ENCODE data around the gene METTL5. TPM values are rescaled to one million over a fixed set of nuclear protein-coding genes. Genes with fewer than 3 reads are reported as not detected.
"Not testable (repeated sequence)": the region's sequence is repeated elsewhere in the genome, so short reads cannot be mapped to it uniquely, and the experiment has no call there.

METTL5 gene
- total RNA-seq (ENCODE audit: unreplicated experiment) = 36.8 TPM
- long read RNA-seq, transcript METTL5-206 (8 exons, 880 nt) = major isoform, 18 of 38 reads
- long read RNA-seq, transcript METTL5-203 (8 exons, 800 nt) = minor isoform, 13 of 38 reads
- long read RNA-seq, transcript METTL5-201 (7 exons, 1,010 nt) = minor isoform, 6 of 38 reads
- long read RNA-seq, partial matches to known transcripts = 1 of 38 reads
- long read RNA-seq, other reads (novel, unspliced or antisense) = 0 of 38 reads

DNA sequence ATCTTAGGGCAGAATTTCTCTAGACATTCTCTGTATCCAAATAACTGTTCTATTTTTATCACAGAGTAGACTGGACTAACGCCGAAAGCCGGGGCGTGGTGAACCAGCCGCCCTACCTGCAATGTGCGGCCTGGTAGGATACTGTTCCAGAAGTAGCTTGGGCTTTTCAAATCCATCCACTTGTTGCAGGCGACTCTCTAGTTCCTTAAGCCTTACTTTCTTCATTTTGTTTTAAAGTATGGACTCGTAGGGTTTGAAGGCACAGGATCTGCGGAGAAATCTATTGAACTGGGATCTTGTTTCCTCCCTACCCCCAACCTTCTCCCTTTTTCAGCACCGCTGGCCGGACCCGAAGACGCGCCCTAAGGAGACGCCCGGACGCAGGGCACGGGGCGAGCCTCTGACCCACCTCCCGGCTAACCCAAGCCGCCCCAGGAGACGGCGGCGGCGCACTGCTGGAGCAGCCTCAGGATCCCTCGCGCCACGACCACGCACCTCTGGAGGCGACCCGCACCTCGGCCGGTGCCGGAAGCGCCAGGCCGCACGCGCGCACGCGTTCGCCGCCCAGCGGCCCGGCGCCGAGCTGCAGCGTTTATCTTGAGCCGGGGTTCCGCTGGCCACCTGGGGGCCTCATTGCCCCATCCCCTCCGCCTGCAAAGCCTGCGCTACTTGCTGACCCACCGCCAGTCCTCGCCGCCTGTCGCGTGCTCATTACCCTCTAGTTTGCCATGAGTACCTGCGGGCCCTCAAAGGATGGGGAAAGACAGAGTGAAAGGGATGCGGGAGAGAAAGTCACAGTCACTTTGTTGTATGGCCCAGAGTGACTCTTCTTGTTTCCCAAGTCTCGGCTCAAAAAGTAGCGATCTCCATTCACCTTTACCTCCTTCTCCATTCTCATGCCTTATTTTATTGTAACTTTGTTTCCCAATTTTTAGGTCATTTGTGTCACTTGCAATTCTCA is at the start of gene METTL5:
Gene METTL5 (minus strand): TSS at position 533 of the 961 bp plus-strand sequence. CDS start 308 bp downstream, at position 225.
- H3K4me1 Mint-ChIP-seq (ENCODE audit: unreplicated experiment) = peaks cover 15% of the 10 kb centered on the region
- peaks cover 7% of the 10 kb centered on the region for H3K36me3 Mint-ChIP-seq (ENCODE audit: low read depth, unreplicated experiment)
- TF ChIP-seq, protein P1, sequence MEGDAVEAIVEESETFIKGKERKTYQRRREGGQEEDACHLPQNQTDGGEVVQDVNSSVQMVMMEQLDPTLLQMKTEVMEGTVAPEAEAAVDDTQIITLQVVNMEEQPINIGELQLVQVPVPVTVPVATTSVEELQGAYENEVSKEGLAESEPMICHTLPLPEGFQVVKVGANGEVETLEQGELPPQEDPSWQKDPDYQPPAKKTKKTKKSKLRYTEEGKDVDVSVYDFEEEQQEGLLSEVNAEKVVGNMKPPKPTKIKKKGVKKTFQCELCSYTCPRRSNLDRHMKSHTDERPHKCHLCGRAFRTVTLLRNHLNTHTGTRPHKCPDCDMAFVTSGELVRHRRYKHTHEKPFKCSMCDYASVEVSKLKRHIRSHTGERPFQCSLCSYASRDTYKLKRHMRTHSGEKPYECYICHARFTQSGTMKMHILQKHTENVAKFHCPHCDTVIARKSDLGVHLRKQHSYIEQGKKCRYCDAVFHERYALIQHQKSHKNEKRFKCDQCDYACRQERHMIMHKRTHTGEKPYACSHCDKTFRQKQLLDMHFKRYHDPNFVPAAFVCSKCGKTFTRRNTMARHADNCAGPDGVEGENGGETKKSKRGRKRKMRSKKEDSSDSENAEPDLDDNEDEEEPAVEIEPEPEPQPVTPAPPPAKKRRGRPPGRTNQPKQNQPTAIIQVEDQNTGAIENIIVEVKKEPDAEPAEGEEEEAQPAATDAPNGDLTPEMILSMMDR (IDR thresholded peaks at IDR 0.05; ENCODE audit: unreplicated experiment) = peak; percentile 88
- H3K27ac Mint-ChIP-seq (ENCODE audit: unreplicated experiment) = no peak within 1 kb of the TSS
- peak within 1 kb of the TSS; percentile 96 for H3K4me3 Mint-ChIP-seq (ENCODE audit: unreplicated experiment)
- H3K9me3 Mint-ChIP-seq (ENCODE audit: unreplicated experiment) = no peaks in the 10 kb centered on the region
- DNase-seq (ENCODE audit: low spot score) = peak; percentile 86
- H3K27me3 Mint-ChIP-seq (ENCODE audit: unreplicated experiment) = peaks cover 7% of the 10 kb centered on the region

- Mint-ChIP-seq H3K27me3 (ENCODE audit: unreplicated experiment) (no peaks in the 10 kb centered on the region), H3K4me3 (ENCODE audit: unreplicated experiment) (no peak overlapping the region), H3K9me3 (ENCODE audit: unreplicated experiment) (no peaks in the 10 kb centered on the region)
Observed at GRCh38 chr2:169871994-169872393, 47.3 kb upstream of the METTL5 start.

GRCh38 chr2:169871369-169871768 is 46.7 kb upstream of the METTL5 start:
- not testable (repeated sequence) for H3K4me3 Mint-ChIP-seq (ENCODE audit: unreplicated experiment); H3K4me1 Mint-ChIP-seq (ENCODE audit: unreplicated experiment); H3K27me3 Mint-ChIP-seq (ENCODE audit: unreplicated experiment); H3K9me3 Mint-ChIP-seq (ENCODE audit: unreplicated experiment); H3K27ac Mint-ChIP-seq (ENCODE audit: unreplicated experiment); DNase-seq (ENCODE audit: low spot score); H3K36me3 Mint-ChIP-seq (ENCODE audit: low read depth, unreplicated experiment)

More at GRCh38 chr2:169871994-169872393, 47.3 kb upstream of the METTL5 start:
- no peaks in the 10 kb centered on the region for H3K4me1 Mint-ChIP-seq (ENCODE audit: unreplicated experiment)
- no peak overlapping the region for H3K27ac Mint-ChIP-seq (ENCODE audit: unreplicated experiment)
- TF ChIP-seq, protein P1 (IDR thresholded peaks at IDR 0.05; ENCODE audit: unreplicated experiment) = no peak
- DNase-seq (ENCODE audit: low spot score) = no peak
- peaks cover 2% of the 10 kb centered on the region for H3K36me3 Mint-ChIP-seq (ENCODE audit: low read depth, unreplicated experiment)

DNA sequence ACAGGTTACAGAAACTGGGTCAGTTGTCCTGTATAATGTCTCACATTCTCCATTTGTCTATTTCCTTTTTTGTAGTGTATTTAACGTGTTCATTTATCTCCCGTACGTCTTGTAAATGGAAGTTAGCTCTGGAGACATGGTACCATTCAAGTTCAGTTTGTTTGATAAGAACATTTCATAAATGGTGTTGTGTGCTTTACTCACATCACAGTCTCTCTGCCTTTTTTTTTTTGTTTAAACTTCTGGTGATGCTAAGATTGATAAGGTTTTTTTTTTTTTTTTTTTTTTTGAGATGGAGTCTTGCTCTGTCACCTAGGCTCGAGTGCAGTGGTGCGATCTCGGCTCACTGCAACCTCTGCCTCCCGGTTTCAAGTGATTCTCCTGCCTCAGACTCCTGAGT is 44.2 kb upstream of the METTL5 start:
- H3K4me1 Mint-ChIP-seq (ENCODE audit: unreplicated experiment) = no peaks in the 10 kb centered on the region
- TF ChIP-seq, protein P1 (IDR thresholded peaks at IDR 0.05; ENCODE audit: unreplicated experiment) = no peak
- H3K27ac Mint-ChIP-seq (ENCODE audit: unreplicated experiment) = no peak overlapping the region
- H3K36me3 Mint-ChIP-seq (ENCODE audit: low read depth, unreplicated experiment) = no peaks in the 10 kb centered on the region
- DNase-seq (ENCODE audit: low spot score) = no peak
- H3K4me3 Mint-ChIP-seq (ENCODE audit: unreplicated experiment) = no peak overlapping the region
- no peaks in the 10 kb centered on the region for H3K9me3 Mint-ChIP-seq (ENCODE audit: unreplicated experiment)
- H3K27me3 Mint-ChIP-seq (ENCODE audit: unreplicated experiment) = no peaks in the 10 kb centered on the region

- no peak for DNase-seq (ENCODE audit: low spot score)
- Mint-ChIP-seq H3K27ac (ENCODE audit: unreplicated experiment) (no peak overlapping the region), H3K4me1 (ENCODE audit: unreplicated experiment) (no peaks in the 10 kb centered on the region), H3K4me3 (ENCODE audit: unreplicated experiment) (no peak overlapping the region), H3K36me3 (ENCODE audit: low read depth, unreplicated experiment) (no peaks in the 10 kb centered on the region), H3K27me3 (ENCODE audit: unreplicated experiment) (no peaks in the 10 kb centered on the region), H3K9me3 (ENCODE audit: unreplicated experiment) (no peaks in the 10 kb centered on the region)
- TF ChIP-seq, protein P1 (IDR thresholded peaks at IDR 0.05; ENCODE audit: unreplicated experiment) = no peak
Observed at GRCh38 chr2:169867579-169867978, 42.9 kb upstream of the METTL5 start.

DNA sequence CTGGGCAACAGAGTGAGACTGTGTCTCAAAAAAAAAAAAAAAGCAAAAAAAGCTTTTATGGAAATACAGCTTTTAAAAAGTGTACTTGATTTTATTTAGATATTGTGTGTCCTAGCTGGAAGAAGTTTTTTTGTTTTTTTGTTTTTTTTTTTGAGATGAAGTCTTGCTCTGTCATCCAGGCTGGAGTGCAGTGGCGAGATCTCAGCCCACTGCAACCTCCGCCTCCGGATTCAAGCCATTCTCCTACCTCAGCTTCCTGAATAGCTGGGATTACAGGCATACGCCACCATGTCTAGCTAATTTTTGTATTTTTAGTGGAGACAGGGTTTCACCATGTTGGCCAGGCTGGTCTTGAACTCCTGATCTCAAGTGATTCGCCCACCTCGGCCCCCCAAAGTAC is 41.5 kb upstream of the METTL5 start:
- not testable (repeated sequence) for H3K27ac Mint-ChIP-seq (ENCODE audit: unreplicated experiment); H3K4me3 Mint-ChIP-seq (ENCODE audit: unreplicated experiment); H3K9me3 Mint-ChIP-seq (ENCODE audit: unreplicated experiment); H3K36me3 Mint-ChIP-seq (ENCODE audit: low read depth, unreplicated experiment); DNase-seq (ENCODE audit: low spot score); H3K27me3 Mint-ChIP-seq (ENCODE audit: unreplicated experiment); H3K4me1 Mint-ChIP-seq (ENCODE audit: unreplicated experiment)

Measured in endothelial cell (in vitro differentiated cells).